Stromal cell of bone marrow (primary cell): ENCODE results near the gene NOS3.

Experiments
- DNase-seq: peaks from one replicate; pipeline ENCODE4 v3.0.0-alpha.2; 2012; ENCODE audit warnings: low read depth

NOS3 gene

DNA sequence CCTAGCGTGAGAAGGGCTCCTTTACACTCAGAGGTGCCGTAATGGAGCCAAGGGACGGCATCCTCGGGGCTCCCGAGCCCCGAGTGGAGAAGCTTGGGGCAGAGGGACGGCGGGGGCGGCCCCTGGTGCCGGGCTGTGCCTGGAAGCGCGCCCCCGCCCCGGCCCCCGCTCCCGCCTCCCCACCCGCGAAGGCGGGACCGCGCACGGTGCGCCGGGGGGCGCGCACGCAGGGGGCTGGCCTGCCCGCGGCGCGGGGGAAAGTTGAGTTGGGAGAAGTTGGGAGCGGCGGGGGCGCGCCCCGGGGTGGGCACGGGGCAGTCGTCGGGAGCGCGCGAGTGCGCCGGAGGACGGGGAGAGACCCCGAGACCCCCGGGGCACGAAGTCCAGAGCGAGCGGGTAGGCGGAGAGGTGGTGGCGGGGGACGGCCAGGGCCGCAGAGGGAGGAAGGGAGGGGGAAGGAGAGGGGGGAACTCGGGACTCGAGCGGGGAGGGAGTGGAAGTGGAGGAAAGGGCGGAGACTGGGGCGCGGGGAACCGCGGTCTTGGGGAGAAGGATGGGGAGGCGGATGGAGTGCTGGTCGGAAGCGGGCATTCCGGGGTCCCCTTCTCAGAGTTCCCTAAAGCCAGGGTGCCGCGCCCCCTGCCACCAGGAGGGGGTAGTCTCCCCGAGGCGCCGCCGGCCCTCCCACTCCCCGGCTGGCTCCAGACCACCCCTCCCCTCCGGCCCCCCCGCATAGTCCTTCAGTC lies 68.7 kb downstream of the NOS3 start, which contains the start of gene SLC4A2:
Gene SLC4A2 (plus strand): TSS at position 223 of the 746 bp plus-strand sequence. CDS start 2,399 bp downstream, outside the sequence.
- DNase-seq: peak; percentile 57

DNA sequence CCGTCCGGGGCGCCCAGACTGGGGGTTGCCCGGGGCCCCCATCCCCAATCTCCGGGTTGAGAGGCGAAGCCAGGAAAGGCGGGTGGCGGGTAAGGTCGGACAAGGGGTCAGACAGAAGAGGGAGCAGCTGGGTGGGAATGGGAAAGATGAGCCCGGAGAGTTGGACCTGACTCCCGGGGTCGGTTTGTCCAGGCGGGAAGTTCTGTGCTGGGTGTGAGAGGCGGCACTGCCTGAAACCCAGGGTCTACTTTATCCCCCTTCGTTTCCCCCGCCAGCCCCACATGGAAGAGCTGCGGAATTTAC lies 69.2 kb downstream of the NOS3 start:
- DNase-seq: no peak

DNA sequence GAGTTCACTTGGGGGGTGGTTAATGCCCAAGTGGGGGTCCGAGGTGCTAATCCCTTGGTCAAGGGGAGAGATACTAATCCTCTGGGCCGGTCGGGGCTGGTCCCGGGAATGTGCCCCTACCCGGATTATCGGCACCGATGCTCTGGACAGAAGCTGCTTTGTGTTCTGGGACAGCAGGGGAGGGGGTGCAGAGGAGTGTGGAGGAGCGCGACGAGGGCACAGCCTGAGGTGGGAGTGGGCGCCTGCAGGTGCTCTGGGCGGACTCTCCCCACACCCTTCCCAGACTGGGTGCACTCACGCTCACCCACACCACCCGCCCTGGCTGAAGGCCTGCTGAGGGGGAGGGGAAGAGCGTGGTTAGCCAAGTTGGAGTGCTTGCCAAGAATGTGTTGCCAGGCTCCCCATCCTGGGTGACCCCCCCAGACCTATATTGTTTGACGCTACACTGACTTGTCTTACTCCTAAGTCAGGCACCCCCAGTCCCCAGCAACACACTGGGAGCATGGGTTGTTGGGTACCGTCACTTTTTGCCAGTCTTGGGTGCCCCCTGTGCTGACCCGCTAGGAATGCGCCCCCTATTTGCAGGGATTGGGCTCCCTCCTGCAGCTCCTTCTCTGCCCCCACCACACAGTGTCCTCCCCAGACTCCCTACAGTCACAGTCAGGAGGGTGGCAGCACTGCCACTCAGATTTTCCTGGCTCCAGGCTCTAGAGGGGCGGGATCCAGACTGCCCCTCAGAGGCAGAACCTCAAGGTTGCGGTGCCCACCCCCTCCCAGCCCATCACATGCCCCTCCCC lies 69.8 kb downstream of the NOS3 start:
- no peak for DNase-seq

DNA sequence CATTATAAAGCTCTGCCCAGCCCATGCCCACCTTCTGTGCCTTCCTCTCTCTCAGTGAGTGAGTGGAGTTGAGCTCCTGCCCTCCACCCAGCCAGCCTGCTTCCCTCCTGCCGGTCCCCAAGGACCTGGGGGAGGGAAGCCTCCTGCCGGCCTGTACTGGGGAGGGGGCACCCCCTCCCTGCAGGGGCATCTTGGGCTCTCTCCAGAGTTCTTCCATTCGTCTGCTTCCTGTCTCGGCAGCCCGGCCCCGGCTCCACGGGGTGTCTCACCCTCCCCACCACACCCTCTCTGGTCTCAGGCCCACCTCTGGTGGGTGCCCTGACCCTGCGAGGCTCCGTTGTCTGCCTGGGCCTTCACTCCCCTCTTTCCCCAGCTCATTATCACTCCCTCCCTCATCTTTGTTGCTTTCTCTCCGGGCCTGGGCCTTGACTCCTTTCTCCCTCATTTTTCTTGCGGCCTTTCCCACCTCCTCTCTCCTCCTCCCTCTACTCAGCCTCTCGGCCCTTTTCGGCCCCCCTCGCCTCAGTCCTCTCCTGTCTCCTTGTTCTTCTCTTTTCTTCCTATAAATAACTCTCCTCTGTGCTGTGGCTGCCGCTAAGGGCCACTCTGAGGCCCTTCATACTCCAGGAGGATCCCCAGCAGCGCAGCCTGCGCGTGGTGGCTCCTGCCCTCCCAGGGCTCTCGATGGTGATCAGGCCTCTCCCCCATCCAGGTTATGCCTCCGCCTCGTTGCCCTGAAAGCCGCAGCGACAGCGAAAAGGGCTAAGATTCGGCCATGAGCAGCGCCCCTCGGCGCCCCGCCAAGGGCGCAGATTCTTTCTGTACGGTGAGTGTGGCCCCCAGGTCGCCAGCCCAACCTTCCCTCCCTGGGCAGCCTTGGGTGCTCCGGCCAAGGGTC lies 70.6 kb downstream of the NOS3 start:
- DNase-seq: no peak

DNA sequence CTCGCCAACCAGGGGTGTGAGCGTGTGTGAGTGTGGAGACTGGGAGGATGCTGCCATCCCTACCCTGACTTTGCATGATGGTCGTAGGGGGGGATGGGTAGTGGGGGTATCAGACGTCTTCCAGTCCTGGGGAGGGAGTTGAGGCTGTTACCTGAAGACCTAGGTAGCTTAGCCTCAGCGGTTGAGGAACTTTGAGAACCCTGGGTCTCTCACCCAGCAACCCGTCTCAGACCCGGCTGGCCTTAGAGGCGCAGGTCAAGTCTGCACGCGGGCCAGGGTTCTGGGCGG lies 71.2 kb downstream of the NOS3 start:
- DNase-seq: no peak

DNA sequence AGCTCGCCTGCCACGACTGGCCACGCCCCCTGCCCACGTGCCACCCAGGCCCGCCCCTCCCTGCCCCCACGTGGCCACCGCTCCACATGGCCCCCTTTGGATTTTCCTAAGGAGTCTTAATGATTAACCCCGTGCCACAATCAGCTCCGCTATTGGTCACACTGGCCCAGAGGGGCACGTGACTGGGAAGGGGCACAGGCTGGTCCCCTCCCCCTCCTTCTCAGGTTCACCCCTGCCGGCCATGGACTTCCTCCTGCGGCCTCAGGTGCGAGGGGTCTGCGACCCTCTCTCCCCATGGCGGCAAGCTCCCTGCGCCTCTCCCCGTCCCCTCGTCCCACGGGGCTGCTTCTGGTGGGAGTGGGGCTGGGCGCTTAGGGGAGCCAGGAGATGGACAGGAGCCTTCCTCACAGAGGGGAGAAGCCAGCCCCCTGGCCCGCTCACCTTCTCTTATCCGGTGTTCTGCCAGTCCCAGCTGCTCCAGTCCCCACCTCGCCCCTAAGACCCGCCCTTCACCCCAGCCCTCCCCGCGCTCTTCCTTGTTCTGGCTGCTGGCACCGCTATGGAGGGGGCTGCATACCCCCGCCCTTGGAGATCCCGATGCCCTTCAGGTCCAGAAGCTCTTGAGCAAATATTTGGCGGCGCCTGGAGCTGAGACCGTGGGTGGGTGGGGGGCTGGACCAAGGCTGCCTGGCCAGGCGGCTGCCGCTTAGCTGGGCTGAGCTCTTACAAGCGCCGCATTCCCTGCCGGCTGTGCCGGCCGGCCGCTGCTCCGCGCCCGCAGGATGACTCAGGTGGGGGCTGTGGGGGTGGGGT lies 71.8 kb downstream of the NOS3 start:
- no peak for DNase-seq

DNA sequence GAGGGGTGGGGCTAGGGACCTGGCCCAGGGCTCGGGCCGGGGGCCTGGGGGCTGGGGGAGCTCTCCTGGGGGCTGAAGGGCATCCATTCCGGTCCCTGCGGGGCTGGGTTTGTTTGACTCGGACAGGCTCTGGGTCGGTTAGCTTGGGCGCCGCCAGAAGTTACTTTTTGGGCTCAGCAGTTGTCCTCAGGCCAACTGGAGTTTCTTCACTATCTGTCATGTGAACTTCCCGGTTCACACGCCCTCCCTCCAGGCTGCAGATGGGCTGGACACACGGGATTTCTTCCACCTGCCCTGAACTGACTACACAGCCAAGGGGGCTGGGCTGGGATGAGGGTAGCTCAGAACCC lies 72.4 kb downstream of the NOS3 start:
- no peak for DNase-seq
